AG09309 (cell line): ENCODE data around the gene STPG3.
A peak's percentile ranks its signal among the peaks of the same experiment; 100 is the strongest.

Experiments used
- DNase-seq: peaks from one replicate; pipeline ENCODE4 v3.0.0-alpha.2; 2010; ENCODE audit warnings: low read depth
- H3K4me3 ChIP-seq: 2 replicates; pipeline ENCODE4 v1.5.1; 2011; ENCODE audit warnings: mild to moderate bottlenecking, low read depth, low read length, moderate library complexity; ENCODE audit not compliant: control insufficient read depth
- CTCF ChIP-seq: IDR thresholded peaks from 2 replicates; pipeline ENCODE4 v1.5.1; 2011; ENCODE audit warnings: mild to moderate bottlenecking, low read depth, low read length, inconsistent platforms; ENCODE audit not compliant: insufficient read depth, control insufficient read depth; ENCODE audit errors: missing control alignments

STPG3 gene

DNA sequence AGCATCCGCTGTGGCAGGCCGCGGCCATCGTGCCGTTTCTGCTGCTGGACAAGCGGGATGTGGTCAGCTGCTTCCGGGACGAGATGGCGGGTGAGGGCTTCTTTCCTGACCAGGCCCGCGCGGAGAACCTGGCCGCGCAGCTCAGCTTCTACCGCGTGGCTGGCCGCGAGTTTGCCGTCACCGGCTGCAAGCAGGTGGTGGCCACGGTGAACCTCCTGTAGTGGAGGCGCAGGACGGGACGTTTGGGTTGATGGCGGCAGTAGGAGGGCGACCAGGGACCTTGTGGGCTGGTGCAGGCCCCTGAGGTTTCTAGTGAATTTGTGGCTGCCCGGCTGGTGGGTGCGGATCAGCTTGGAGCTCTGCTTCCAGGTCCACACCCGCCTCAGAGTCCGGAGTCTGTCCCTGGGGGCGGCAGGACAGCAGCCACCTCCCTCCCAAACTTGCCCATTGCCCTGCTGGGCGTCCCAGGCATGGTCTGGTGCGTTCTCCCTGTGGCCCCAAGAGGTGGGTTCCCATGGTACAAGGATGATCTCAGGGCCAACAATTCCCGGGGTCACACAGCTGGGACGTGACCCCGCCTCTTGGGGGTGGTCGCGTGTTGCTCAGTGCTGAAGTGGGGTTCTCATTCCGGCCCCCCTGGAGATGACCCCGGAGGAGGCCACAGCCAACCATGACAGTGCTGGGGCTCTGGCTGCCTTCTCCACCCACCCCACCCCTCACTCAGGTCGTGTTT, 28.8 kb downstream of the STPG3 start:
- DNase-seq = no peak
- no peak for TF ChIP-seq CTCF
- no peak overlapping the region for H3K4me3 ChIP-seq

DNA sequence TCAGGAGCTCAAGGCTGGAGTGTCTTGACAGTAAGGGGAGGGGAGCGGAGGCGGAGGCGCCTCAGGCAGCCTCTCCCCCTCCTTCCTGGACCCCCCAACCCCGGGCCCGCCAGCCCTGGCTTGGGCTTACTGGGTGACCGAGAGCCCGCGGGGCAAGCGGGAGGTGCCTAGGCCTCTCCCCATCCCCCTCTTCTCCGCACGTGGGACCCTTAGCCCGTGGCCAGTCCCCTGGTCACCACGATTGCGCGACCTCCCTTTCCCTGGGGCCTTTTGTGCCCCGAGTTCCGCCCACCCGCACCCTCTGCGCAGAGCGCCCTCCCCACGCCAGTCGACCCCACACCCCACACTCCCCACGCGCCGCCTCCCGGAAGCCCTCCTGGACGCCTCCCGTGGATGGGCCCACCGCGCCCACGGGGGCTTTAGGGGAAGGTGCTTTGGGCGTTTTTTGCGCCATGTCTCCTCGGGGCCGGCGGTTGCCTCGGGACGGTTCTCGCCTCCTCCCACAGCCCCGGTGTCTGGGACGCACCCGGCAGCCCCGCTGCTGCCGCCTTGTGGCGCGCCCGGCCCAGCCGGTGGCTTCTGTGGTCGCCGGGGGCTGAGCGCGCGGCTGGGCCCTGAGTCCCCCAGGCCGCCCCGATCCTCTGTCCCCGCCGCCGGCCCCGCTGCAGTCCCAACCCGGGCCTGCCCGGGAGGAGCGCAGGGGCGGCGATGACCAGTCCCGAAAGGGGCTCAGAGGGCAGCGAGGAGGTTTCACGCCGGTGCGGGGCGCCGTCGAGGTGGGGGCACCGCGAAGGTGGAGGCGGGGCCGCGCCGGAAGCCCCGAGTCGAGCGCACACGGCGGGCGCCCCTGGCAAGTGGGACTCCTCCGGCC, 29.6 kb downstream of the STPG3 start:
- no peak for DNase-seq
- H3K4me3 ChIP-seq = no peak overlapping the region
- TF ChIP-seq CTCF = no peak

- TF ChIP-seq CTCF = no peak
- DNase-seq = no peak
Measured at GRCh38 chr9:137281345-137282116, 30.4 kb downstream of the STPG3 start.

GRCh38 chr9:137286975-137287383, 35.9 kb downstream of the STPG3 start:
- H3K4me3 ChIP-seq = no peak overlapping the region
- no peak for DNase-seq
- TF ChIP-seq CTCF = peak; percentile 65

More at GRCh38 chr9:137281345-137282116, 30.4 kb downstream of the STPG3 start:
- H3K4me3 ChIP-seq = no peak overlapping the region

DNA sequence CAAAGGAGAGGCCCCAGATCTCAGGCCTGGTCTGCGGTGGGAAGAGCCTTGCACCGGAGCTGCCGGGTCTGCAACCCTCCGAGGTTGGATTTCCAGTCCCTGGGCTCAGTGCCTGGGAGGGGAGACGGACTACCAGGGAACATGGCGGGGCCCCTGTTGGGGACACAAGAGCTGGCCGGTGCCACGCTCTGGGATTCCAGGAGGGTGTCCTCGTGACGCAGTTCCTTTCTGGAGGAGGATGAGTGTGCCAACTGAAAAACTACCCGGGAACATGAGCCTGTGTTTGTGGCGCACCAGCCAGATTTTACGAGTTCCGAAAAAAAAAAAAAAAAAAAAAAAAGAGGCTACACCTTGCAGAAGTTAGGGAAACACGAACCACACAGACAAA, 42.0 kb downstream of the STPG3 start:
- H3K4me3 ChIP-seq = no peak overlapping the region
- TF ChIP-seq CTCF = no peak
- no peak for DNase-seq

DNA sequence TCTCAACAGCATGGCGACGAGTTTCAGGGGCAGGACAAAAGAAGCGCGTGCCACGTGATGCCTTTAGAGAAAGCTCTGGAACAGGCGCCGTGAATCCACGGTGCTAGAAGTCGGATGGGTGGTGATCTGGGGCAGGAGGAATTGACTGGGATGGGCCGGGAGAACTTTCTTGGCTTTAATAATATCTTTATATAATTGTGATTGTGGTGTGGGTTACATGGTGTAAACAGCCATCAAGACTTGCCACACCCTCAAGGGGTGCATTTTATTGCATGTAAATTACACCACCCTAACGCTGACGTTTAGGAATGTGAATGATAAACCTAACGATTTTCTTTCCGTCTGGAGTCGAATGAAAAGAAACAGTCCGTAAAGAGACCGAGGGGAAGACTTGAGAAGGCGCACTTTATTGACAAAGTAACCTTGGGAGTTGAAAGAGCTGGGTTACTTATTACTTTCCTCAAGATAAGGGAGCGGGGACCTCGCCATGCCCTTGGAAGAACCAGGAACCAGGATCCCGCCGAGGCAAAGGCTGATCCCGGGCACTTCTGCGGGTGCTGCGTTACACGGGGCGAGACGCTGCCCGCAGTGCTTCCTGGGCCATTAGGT, 42.5 kb downstream of the STPG3 start:
- TF ChIP-seq CTCF = no peak
- no peak overlapping the region for H3K4me3 ChIP-seq
- no peak for DNase-seq
